RPMI8226 (cell line): ENCODE measurements around the gene BSG.
"Not testable (repeated sequence)": the region's sequence is repeated elsewhere in the genome, so short reads cannot be mapped to it uniquely, and the experiment has no call there.

Experiments used
- DNase-seq: peaks from one replicate; pipeline ENCODE4 v3.0.0-alpha.2; 2015

The BSG gene

GRCh38 chr19:573519-573825 is 1.1 kb downstream of the BSG start:
- no peak for DNase-seq

GRCh38 chr19:574658-575526 is 2.5 kb downstream of the BSG start:
- no peak for DNase-seq

- no peak for DNase-seq
These were observed 3.4 kb downstream of the BSG start for GRCh38 chr19:575527-576506.

- DNase-seq: no peak
These were observed 4.5 kb downstream of the BSG start for GRCh38 chr19:576768-577438.

- no peak for DNase-seq
These were observed 5.3 kb downstream of the BSG start for GRCh38 chr19:577439-578392.

GRCh38 chr19:579111-579841 is 6.9 kb downstream of the BSG start:
- no peak for DNase-seq

- DNase-seq: no peak
These were observed 7.4 kb downstream of the BSG start for GRCh38 chr19:579842-580155.

- no peak for DNase-seq
These were observed 8.0 kb downstream of the BSG start for GRCh38 chr19:580274-580835.

GRCh38 chr19:581399-582111 is 9.2 kb downstream of the BSG start:
- no peak for DNase-seq

GRCh38 chr19:582497-583197 is 10.3 kb downstream of the BSG start:
- DNase-seq: no peak

GRCh38 chr19:583198-583967 is 11.0 kb downstream of the BSG start:
- no peak for DNase-seq

- DNase-seq: no peak
These were observed 11.5 kb downstream of the BSG start for GRCh38 chr19:583968-584239.

- DNase-seq: peak; percentile 61
These were observed 12.0 kb downstream of the BSG start for GRCh38 chr19:584240-585001.

GRCh38 chr19:585146-585545 is 12.8 kb downstream of the BSG start:
- not testable (repeated sequence) for DNase-seq

- DNase-seq: no peak
These were observed 13.2 kb downstream of the BSG start for GRCh38 chr19:585551-586110.

GRCh38 chr19:588093-588740 is 15.8 kb downstream of the BSG start:
- DNase-seq: peak; percentile 92
